Nephron (organoid): ENCODE results near the gene NAA10.

ENCODE experiments used
- H3K27ac Mint-ChIP-seq, 3 experiments: 2 replicates each; pipeline ENCODE4 v1.8.0; 2020; ENCODE audit warnings: mixed read lengths in 3 of 3, mild to moderate bottlenecking in 2 of 3, moderate library complexity in 1 of 3
- H3K27me3 Mint-ChIP-seq: 2 replicates; pipeline ENCODE4 v1.8.0; 2021; ENCODE audit warnings: low read depth, mild to moderate bottlenecking, moderate library complexity, mixed read lengths
- H3K36me3 Mint-ChIP-seq: 2 replicates; pipeline ENCODE4 v1.8.0; 2020; ENCODE audit warnings: low read depth, mixed read lengths
- H3K4me1 Mint-ChIP-seq: 2 replicates; pipeline ENCODE4 v1.8.0; 2020; ENCODE audit warnings: mixed read lengths
- H3K4me3 Mint-ChIP-seq, 3 experiments: 2 replicates each; pipeline ENCODE4 v1.8.0; 2020; ENCODE audit warnings: mild to moderate bottlenecking in 3 of 3, mixed read lengths in 3 of 3, moderate library complexity in 2 of 3
- H3K9me3 Mint-ChIP-seq: 2 replicates; pipeline ENCODE4 v1.8.0; 2020; ENCODE audit warnings: mixed read lengths
- CTCF ChIP-seq, 3 experiments: fragments of 200-600 bp; sonication (generic); IDR thresholded peaks; one replicate each; pipeline ENCODE4 v1.5.0; 2021; ENCODE audit warnings: antibody characterized with exemption in 3 of 3; ENCODE audit not compliant: unreplicated experiment in 3 of 3

Gene NAA10

GRCh38 chrX:153958605-153959004 is 23.8 kb upstream of the NAA10 start:
- no peaks in the 10 kb centered on the region for H3K27me3 Mint-ChIP-seq
- peaks cover 56% of the 10 kb centered on the region for H3K36me3 Mint-ChIP-seq
- no peaks in the 10 kb centered on the region for H3K4me1 Mint-ChIP-seq
- H3K27ac Mint-ChIP-seq: no peak overlapping the region
- TF ChIP-seq CTCF (IDR thresholded peaks at IDR 0.05; ENCODE audit: unreplicated experiment in 3 of 3): no peak
- no peaks in the 10 kb centered on the region for H3K9me3 Mint-ChIP-seq
- no peak overlapping the region for H3K4me3 Mint-ChIP-seq

- Mint-ChIP-seq H3K4me1 (peaks cover 4% of the 10 kb centered on the region), H3K4me3 (no peak overlapping the region)
These were observed 22.4 kb upstream of the NAA10 start for GRCh38 chrX:153957224-153957623.

GRCh38 chrX:153956044-153956907 is 21.4 kb upstream of the NAA10 start:
- Mint-ChIP-seq H3K4me3 (no peak overlapping the region), H3K27ac (no peak overlapping the region), H3K9me3 (no peaks in the 10 kb centered on the region), H3K4me1 (peaks cover 4% of the 10 kb centered on the region), H3K27me3 (no peaks in the 10 kb centered on the region), H3K36me3 (peaks cover 54% of the 10 kb centered on the region)
- TF ChIP-seq CTCF (IDR thresholded peaks at IDR 0.05; ENCODE audit: unreplicated experiment in 3 of 3): no peak

More at GRCh38 chrX:153957224-153957623, 22.4 kb upstream of the NAA10 start:
- TF ChIP-seq CTCF (IDR thresholded peaks at IDR 0.05; ENCODE audit: unreplicated experiment in 3 of 3): no peak
- H3K27me3 Mint-ChIP-seq: no peaks in the 10 kb centered on the region
- no peak overlapping the region for H3K27ac Mint-ChIP-seq
- peaks cover 58% of the 10 kb centered on the region for H3K36me3 Mint-ChIP-seq
- H3K9me3 Mint-ChIP-seq: no peaks in the 10 kb centered on the region

GRCh38 chrX:153955228-153955732 is 20.4 kb upstream of the NAA10 start:
- no peak for TF ChIP-seq CTCF (IDR thresholded peaks at IDR 0.05; ENCODE audit: unreplicated experiment in 3 of 3)
- Mint-ChIP-seq H3K4me1 (peaks cover 9% of the 10 kb centered on the region), H3K27me3 (no peaks in the 10 kb centered on the region), H3K4me3 (no peak overlapping the region), H3K27ac (no peak overlapping the region), H3K36me3 (peaks cover 54% of the 10 kb centered on the region), H3K9me3 (no peaks in the 10 kb centered on the region)

GRCh38 chrX:153954558-153955227 is 19.9 kb upstream of the NAA10 start:
- H3K27me3 Mint-ChIP-seq: no peaks in the 10 kb centered on the region
- H3K27ac Mint-ChIP-seq: no peak overlapping the region
- H3K4me1 Mint-ChIP-seq: peaks cover 11% of the 10 kb centered on the region
- H3K4me3 Mint-ChIP-seq: no peak overlapping the region
- TF ChIP-seq CTCF (IDR thresholded peaks at IDR 0.05; ENCODE audit: unreplicated experiment in 3 of 3): no peak
- no peaks in the 10 kb centered on the region for H3K9me3 Mint-ChIP-seq
- peaks cover 52% of the 10 kb centered on the region for H3K36me3 Mint-ChIP-seq
